HAP-1 (cell line): ENCODE results near the gene STON1.

ENCODE experiments used
- DNase-seq, 2 experiments: peaks; one replicate each; pipeline ENCODE4 v3.0.0-alpha.2; 2016 to 2020; ENCODE audit warnings: low spot score in 2 of 2
- H3K27me3 ChIP-seq: fragments of 250-450 bp; sonication (Bioruptor Pico); 2 replicates; pipeline ENCODE4 v1.5.1; 2020; ENCODE audit warnings: low read depth, mild to moderate bottlenecking, moderate library complexity
- H3K36me3 ChIP-seq: fragments of 250-450 bp; sonication (Bioruptor Pico); replicated peaks from 2 replicates; pipeline ENCODE4 v1.5.1; 2020; ENCODE audit warnings: mild to moderate bottlenecking
- H3K4me1 ChIP-seq: fragments of 250-450 bp; sonication (Bioruptor Pico); 2 replicates; pipeline ENCODE4 v1.5.1; 2020; ENCODE audit warnings: mild to moderate bottlenecking
- H3K4me3 ChIP-seq: fragments of 250-450 bp; sonication (Bioruptor Pico); 2 replicates; pipeline ENCODE4 v1.5.1; 2020; ENCODE audit warnings: mild to moderate bottlenecking, moderate library complexity
- H3K9me3 ChIP-seq: fragments of 250-450 bp; sonication (Bioruptor Pico); 2 replicates; pipeline ENCODE4 v1.5.1; 2020; ENCODE audit warnings: mild to moderate bottlenecking, moderate library complexity
- in situ Hi-C: fragments of 300-500 bp; cut with MboI; formaldehyde crosslinking; loops from 3 replicates; pipeline ENCODE4 v1.14.3; 2020; ENCODE audit warnings: low sequenced_read_pairs, inconsistent platforms, mixed read lengths

Gene STON1

DNA sequence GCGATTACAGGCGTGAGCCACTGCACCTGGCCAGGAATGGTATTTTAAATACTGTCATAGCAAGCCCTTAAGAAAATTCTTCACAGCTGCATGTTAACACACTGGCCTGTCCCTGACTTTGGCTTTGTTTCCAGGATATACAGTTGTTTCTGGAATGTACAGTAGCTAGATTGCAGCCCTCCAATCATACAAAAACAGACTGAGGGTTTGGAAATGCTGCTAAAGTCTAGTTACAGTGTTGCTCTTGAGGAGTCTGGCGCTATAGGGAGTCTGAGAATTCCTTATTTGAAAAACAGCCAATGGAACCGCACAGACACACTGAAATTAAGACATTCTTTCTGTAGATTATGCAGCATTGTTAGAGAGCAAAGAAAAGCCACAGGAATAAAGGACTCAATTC, 37.7 kb downstream of the STON1 start:
- Histone ChIP-seq H3K36me3 (no peaks in the 10 kb centered on the region), H3K4me3 (no peak overlapping the region), H3K9me3 (no peaks in the 10 kb centered on the region), H3K27me3 (no peaks in the 10 kb centered on the region), H3K4me1 (peaks cover 7% of the 10 kb centered on the region)
- DNase-seq: peak in 1 of 2 experiments; percentile 48
- in situ Hi-C loops: no loop called here

DNA sequence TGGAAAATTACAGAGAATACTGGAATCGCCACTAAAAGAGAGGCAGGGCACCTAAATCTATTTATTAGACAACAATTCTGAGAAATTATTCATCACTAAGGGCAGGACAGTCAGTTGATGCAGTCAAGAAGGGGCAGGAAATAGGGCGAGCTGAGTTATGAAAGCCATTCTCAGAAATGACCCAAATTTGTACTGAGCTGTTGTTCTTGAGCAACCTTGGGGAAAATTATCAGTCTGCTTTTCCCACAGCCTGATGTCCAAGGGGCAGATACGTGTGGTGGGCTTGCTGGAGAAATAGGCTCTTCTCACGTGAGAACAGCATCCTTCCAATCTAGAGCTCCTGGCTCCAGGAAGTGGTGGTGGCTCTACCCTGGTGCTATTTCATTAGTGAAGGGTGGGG, 38.6 kb downstream of the STON1 start:
- no peak for DNase-seq
- Histone ChIP-seq H3K4me3 (no peak overlapping the region), H3K4me1 (peaks cover 7% of the 10 kb centered on the region), H3K27me3 (no peaks in the 10 kb centered on the region), H3K9me3 (no peaks in the 10 kb centered on the region), H3K36me3 (no peaks in the 10 kb centered on the region)
- in situ Hi-C loops: no loop called here

DNA sequence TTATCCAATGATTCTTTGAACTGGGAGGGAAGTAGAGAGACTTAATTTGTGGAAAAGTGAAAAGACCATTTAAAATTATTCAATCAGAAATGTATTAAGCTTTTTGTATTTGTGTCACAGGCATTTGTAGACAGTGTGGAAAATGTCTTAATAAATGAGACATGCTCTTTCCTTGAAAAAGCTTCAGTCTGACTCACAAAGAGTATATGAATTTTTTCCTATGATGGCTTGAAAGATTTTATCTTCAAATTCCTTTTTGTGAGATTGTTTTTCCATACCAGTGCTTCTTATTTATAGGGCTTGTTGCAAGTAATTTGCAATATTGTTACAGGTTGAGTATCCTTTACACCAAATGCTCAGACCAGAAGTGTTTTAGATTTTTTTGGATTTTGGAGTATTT, 39.5 kb downstream of the STON1 start:
- in situ Hi-C loops: no loop called here
- Histone ChIP-seq H3K36me3 (no peaks in the 10 kb centered on the region), H3K4me3 (no peak overlapping the region), H3K9me3 (no peaks in the 10 kb centered on the region), H3K27me3 (no peaks in the 10 kb centered on the region), H3K4me1 (peaks cover 7% of the 10 kb centered on the region)
- no peak for DNase-seq

DNA sequence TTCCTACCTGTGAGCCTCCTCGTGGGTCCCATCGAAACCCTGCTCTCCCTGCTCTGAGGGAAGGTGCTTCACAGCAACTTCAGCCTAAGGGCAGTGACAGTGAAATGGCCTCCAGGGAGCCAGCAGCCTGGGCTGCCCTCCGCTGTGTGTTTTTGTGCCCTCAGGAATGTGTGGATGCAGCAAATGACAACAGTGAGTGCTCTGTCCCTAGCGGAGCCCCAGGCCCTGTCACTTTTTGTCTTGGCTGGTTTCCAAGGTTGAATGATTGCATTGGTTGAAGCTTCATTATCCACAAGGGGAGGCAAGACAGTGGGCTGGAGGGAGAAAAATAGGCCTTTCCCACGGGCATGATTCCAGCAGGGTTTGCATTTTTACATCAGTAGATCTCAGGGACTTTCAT, 42.9 kb downstream of the STON1 start:
- Histone ChIP-seq H3K27me3 (no peaks in the 10 kb centered on the region), H3K4me1 (peaks cover 7% of the 10 kb centered on the region), H3K4me3 (no peak overlapping the region), H3K36me3 (no peaks in the 10 kb centered on the region), H3K9me3 (no peaks in the 10 kb centered on the region)
- in situ Hi-C loops: no loop called here
- peak; percentile 14 to 52 for DNase-seq

DNA sequence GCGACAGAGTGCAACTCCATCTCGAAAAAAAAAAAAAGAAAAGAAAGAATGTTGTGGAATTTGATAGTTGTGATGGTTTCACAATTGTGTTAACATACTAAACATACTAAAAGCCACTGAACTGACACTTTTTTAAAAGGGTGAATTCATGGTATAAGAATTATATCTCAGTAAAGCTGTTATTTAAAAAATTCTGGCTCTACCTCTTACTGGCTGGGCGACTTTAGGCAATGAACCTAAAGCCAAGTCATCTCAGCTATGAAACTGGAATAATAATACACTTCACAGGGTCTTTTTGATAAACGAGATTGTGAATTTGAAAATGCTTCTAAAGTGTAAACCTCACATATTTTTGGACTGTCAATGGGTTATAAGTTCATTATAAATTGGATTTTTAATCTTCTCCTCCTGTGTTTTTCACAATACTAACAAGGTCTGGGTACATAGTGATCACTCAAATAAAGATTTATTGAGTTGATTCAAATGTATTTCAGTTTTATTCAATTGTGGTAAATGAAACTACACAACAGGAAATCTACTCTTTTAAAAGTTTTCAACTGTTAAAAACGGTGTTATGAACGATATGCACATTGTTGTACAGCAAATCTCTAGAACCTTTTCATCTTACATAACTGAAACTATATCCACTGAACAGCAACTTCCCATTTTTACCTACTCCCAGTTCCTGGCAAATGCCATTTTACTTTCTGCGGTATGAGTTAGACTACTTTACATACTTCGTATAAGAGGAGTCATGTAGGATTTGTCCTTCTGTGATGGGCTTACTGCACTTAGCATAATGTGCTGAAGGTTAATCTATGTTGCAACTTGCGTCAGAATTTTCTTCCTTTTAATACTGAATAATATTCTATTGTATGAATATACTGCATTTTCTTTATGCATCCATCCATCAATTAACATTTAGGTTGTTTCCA, 44.7 kb downstream of the STON1 start:
- no peaks in the 10 kb centered on the region for H3K36me3 ChIP-seq
- DNase-seq: no peak
- in situ Hi-C loops: no loop called here

DNA sequence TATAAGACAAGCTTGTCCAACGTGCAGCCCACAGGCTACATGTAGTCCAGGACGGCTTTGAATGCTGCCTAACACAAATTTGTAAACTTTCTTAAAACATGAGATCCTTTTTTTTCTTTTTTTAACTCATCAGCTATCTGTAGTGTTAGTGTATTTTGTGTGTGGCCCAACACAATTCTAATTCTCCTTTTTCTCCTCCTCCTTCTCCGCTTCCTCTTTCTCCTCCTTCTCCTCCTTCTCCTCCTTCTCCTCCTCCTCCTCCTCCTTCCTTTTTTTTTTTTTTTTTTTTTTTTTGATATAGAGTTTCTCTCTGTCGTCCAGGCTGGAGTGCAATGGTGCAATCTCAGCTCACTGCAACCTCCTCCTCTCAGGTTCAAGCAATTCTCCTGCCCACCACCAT, 48.4 kb downstream of the STON1 start:
- Histone ChIP-seq H3K27me3 (no peaks in the 10 kb centered on the region), H3K4me3 (no peak overlapping the region), H3K36me3 (no peaks in the 10 kb centered on the region; the same call in 1 of the 2 replicates), H3K9me3 (no peaks in the 10 kb centered on the region; the same call in 1 of the 2 replicates), H3K4me1 (0 out of 2 replicates have a peak, but pooled peaks cover 2% of the 10 kb centered on the region)
- in situ Hi-C loops: no loop called here
- no peak for DNase-seq

More for the DNA sequence above, 44.7 kb downstream of the STON1 start:
- Histone ChIP-seq H3K4me3 (no peak overlapping the region), H3K9me3 (no peaks in the 10 kb centered on the region), H3K4me1 (peaks cover 2% of the 10 kb centered on the region), H3K27me3 (no peaks in the 10 kb centered on the region)

DNA sequence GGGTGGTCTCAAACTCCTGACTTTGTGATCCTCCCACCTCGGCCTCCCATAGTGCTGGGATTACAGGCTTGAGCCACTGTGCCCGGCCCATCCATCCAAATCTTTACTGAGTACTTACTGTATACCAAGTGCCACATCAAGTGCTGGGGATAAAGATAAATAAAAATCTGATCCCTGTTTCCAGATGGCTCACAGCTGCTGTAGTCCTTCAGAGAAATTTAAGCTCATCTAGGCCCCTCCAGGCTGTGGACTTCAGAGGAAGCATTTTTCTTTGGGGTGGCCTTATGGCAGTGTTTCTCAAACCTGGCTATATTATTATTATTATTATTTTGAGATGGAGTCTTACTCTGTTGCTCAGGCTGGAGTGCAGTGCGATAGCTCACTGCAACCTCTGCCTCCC, 54.0 kb downstream of the STON1 start:
- H3K4me3 ChIP-seq: no peak overlapping the region
- H3K36me3 ChIP-seq: no peaks in the 10 kb centered on the region; the same call in 1 of the 2 replicates
- H3K27me3 ChIP-seq: no peaks in the 10 kb centered on the region
- in situ Hi-C loops: no loop called here
- H3K9me3 ChIP-seq: no peaks in the 10 kb centered on the region; the same call in 1 of the 2 replicates
- peaks cover 31% of the 10 kb centered on the region for H3K4me1 ChIP-seq
- DNase-seq: no peak

DNA sequence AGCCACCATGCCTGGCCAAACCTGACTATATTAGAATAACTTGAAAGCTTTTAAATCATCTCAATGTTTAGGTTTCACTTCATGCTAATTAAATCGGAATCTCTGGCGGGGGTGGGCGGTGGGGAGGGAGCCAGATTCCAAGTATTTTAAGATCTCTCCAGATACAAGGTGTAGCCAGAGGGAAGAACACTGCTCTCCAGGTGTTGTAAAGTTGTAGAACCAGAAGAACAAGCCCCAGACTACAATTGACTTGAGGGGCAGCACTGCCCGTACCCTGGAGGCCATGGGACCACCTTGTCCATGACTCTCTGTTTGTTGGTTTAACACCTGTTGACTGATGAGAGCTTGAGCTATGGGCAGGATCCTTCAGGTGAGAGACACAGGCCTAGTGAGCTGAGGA, 54.6 kb downstream of the STON1 start:
- in situ Hi-C loops: no loop called here
- H3K36me3 ChIP-seq: no peaks in the 10 kb centered on the region; the same call in 1 of the 2 replicates
- H3K4me1 ChIP-seq: peaks cover 36% of the 10 kb centered on the region
- no peak for DNase-seq
- no peak overlapping the region for H3K4me3 ChIP-seq
- H3K27me3 ChIP-seq: no peaks in the 10 kb centered on the region
- H3K9me3 ChIP-seq: no peaks in the 10 kb centered on the region; the same call in 1 of the 2 replicates

DNA sequence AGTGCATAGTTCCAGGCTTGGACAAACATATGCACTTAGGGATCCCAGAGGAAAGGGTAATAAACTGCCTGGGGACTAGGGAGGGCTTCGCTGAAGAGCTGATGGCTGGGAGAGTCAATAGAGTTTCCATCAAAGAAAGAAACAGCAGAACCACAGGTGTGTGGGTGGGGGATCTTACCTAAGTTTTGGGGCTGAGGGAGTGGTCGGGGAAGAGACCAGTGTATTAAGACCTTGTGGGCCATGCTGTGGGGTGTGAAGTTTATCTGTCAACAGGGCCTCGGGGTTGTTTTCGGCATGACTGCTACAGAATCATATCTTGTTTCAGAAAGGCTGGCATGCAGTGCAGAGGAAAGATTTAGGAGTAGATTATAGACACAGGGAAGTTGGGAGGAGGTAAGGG, 56.5 kb downstream of the STON1 start:
- Histone ChIP-seq H3K9me3 (no peaks in the 10 kb centered on the region), H3K4me3 (no peak overlapping the region), H3K27me3 (no peaks in the 10 kb centered on the region), H3K4me1 (peaks cover 36% of the 10 kb centered on the region), H3K36me3 (no peaks in the 10 kb centered on the region)
- in situ Hi-C loops: no loop called here
- no peak for DNase-seq

DNA sequence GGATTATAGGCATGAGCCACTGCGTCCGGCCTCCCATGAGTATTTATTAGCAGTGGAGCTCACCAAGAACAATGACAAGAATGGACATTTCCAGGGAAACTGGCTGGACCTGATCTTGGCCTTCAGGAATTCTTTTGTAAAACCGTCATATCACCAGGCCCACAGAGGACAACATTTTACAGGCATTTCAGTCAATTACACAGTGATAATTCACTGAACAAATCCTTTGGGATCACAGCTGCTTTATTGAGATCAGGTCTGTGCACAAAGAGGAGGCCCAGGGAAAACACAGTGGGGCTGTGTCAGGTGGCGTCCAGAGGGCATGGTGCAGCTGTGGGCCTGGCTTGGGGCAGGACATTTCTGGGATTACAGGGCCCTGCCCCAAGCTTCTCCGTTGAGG, 57.6 kb downstream of the STON1 start:
- no peaks in the 10 kb centered on the region for H3K27me3 ChIP-seq
- H3K36me3 ChIP-seq: no peaks in the 10 kb centered on the region
- H3K4me3 ChIP-seq: no peak overlapping the region
- peak in 1 of 2 experiments; percentile 35 for DNase-seq
- in situ Hi-C loops: no loop called here
- H3K4me1 ChIP-seq: peaks cover 36% of the 10 kb centered on the region
- H3K9me3 ChIP-seq: no peaks in the 10 kb centered on the region

DNA sequence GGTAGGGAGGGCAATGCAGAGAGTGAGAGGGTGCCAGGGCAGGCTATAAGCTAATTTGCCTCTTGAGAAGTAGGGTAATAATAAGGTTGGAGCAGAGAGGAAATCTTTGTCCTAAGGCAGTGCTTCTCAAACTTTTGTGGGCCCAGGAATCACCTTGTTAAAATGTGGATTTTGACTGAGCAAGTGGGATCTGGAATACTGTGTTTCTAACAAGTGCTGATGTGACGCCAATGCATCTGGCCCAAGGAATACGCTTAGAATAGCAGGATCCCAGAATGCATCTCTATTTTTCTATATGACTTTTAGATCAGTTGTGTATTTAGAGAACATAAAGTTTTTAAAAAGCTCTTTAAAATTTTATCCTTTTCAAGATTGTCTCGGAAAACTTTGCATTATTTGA, 58.0 kb downstream of the STON1 start:
- Histone ChIP-seq H3K9me3 (no peaks in the 10 kb centered on the region), H3K27me3 (no peaks in the 10 kb centered on the region)
- in situ Hi-C loops: no loop called here

DNA sequence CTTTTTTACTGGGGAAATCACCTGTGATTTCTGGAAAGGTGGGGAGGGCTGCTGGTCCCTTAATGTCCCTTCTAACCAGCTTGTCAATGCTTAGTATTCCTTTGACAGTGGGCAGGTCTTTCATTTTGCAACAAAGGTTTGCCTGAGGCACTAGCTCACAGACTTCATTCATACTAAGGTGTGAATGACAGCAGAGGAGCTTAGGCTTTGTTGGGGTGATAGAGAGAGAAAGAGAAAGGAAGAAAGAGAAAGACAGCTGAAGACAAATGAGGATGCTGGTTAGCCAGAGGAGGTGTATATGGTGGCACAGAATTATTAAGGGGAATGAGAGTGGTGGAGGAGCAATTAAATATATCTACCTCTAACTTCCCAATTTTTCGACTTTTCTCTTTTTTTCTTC, 58.8 kb downstream of the STON1 start:
- H3K36me3 ChIP-seq: no peaks in the 10 kb centered on the region
- H3K4me3 ChIP-seq: no peak overlapping the region
- no peaks in the 10 kb centered on the region for H3K27me3 ChIP-seq
- peak; percentile 57 to 68 for DNase-seq
- H3K4me1 ChIP-seq: peaks cover 36% of the 10 kb centered on the region
- in situ Hi-C loops: no loop called here
- no peaks in the 10 kb centered on the region for H3K9me3 ChIP-seq

More for the DNA sequence above, 58.0 kb downstream of the STON1 start:
- no peaks in the 10 kb centered on the region for H3K36me3 ChIP-seq
- no peak for DNase-seq
- peaks cover 36% of the 10 kb centered on the region for H3K4me1 ChIP-seq
- H3K4me3 ChIP-seq: no peak overlapping the region

DNA sequence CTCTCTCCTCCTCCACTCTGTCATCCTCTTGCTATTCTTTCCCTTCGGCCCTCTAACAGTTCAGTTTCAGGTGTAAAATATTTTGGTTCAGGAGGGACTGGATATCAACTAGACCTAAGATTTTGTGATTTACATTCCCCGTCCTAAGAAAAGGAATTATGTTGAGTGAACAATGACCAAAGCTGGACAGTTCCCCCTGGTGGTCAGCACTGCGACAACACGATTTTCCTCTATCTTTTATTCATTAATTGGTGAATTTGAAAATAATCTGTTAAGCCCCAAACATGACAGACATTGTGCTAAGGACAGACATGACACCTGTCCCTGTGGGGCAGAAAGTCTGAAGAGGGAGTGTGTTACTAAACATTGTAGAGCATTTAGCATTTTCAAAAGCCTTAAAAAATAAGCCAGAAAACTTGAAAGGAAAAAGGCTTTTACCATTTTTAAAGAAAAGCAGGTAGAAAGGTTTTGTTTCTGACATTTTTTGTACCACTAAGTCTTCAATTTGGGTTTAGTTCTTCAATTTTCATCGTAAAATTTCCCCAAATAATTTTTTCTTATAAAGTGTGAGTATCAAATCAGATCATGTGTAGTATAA, 59.3 kb downstream of the STON1 start:
- Histone ChIP-seq H3K9me3 (no peaks in the 10 kb centered on the region), H3K36me3 (no peaks in the 10 kb centered on the region), H3K4me3 (no peak overlapping the region), H3K27me3 (no peaks in the 10 kb centered on the region), H3K4me1 (peaks cover 36% of the 10 kb centered on the region)
- peak; percentile 61 to 68 for DNase-seq
- in situ Hi-C loops: no loop called here

DNA sequence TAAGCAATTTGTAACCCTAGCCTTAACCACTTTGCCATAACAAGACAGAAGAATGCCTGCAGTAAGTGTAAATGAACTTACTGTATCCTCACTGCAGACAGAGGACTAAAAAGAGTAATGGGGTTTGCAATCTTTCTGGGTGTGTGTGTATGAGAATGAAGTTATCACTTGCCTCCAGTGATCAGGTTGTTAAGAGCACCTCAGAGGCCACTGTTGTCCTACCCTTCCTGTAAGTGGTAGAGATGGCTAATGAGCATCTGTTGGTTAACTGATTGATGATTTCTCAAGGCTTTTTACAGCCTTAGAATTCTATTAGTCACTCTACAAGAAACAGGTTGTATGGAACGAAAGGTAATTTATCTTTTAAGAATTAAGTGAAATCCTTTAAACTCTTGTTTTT, 60.1 kb downstream of the STON1 start:
- H3K27me3 ChIP-seq: no peaks in the 10 kb centered on the region
- H3K4me1 ChIP-seq: peaks cover 34% of the 10 kb centered on the region
- H3K9me3 ChIP-seq: no peaks in the 10 kb centered on the region
- H3K36me3 ChIP-seq: no peaks in the 10 kb centered on the region
- in situ Hi-C loops: no loop called here
- H3K4me3 ChIP-seq: no peak overlapping the region
- no peak for DNase-seq
